Measurements from ENCODE around the gene JADE2.

The JADE2 gene

DNA sequence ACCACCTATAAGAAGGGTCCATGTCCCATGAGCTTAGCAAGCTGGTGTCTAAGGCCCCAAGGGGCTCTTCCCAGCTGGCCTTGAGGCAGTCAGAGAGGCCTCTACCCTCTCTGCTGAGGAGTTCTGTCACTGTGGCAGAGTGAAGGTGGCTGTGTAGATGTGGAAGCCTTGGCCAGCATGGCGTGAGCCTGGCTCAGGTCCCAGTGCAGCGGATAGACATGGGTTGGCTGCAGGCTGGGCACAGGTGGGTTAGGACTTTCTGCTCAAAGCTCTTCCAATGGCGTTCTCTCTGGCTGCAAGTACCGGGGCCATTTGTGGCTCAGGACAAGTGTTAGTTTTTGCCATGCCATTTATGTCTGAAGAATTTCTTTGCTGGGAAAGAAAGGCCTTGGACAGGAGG is 47.3 kb downstream of the JADE2 start:
- no peak for DNase-seq

DNA sequence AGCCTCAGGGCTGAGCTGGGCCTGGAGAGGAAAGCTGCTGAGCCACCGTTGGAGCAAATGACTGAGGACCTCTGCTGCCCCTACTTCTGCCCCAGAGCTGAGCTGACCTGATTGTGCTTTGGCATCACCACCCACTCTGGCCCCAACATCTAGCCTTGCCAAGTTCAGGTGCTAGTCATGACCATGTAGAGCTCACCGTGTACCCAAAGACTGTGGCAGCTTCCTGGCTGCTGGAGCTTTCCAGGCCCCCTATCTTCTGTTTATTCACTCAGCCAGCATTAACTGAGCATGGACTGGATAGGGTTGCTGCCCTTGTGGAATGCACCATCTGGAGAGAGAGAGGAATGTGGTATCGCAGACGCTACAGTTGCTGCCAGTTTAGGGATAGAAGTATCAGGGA is 49.1 kb downstream of the JADE2 start:
- DNase-seq: no peak

DNA sequence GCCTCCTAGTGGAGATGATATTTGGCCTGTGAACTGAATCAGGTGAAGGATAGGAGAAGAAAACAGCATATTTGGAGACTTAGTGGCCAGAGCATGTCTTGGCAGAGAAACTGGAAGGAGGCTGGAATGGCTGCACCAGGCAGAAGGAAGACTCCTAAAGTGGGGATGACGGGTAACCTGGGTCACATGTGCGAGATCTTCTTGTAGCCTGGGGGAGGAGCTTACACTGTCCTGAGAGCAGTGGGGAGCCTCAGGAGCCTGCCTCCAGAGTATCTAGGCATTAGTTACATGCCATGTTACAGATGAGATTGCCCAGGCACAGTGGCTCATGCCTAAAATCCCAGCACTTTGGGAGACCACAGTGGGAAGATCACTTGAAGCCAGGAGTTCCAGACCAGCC is 49.8 kb downstream of the JADE2 start:
- DNase-seq: no peak

DNA sequence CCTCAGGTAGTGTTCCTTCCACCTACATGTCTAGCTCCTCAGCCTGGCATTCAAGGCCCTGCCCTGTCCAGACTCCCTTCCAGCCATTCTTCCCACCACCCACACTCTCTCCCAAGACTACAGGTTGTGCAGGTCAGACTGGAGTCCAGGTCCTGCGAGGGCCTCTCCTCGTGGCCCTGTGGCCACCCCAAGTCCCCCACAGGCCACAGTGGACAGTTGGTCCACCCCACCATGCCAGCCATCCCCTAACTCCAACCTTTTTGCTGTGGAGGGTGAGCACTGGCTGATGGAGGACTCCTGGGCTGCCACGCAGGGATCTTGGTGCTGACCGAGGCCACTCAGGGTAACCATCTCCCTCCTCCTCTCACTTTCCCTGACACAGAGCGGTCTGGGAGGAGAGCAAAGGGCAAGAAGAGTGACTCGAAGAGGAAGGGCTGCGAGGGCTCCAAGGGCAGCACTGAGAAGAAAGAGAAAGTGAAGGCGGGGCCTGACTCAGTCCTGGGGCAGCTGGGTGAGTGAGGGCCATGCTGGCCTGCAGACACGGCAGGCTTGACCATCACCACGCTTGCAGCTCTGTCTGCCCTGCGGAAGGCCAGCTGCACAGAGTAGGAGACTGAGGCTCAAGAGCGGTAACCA is 51.0 kb downstream of the JADE2 start:
- peak; percentile 86 for DNase-seq

DNA sequence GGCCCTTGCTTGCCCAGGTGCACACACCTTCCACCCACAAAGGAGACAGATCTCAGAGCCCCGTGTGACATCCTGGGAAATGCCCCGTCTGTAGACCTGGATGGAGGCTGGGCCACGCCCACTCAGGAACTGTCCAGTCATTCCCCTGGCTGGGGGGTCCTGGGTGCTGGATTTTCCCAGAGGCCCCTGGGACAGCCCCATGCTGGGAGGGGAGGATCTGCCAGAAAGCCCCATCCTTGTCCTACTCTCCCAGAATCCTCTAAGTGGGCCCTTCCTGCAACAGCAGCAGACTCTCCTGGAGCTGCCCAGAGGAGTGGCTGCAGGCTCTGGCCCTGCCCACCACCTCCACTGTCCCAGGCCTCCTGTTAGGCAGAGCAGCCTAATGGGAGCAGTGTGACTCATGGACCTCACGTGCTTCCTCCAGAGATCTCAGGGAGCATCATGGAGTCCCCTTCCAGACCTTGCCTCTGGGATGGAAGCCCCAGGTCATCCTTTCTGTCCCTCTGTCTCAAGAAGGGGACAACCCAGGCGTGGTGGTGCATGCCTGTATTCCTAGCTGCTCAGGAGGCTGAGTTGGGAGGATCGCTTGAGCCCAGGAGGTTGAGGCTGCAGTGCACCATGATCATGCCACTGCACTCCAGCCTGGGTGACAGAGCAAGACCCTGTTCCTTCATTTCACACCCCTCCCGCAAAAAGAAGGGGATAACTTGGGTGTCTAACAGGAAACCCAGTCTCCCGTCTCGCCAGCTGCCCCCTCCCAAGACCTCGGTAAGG is 51.7 kb downstream of the JADE2 start:
- DNase-seq: peak; percentile 46

DNA sequence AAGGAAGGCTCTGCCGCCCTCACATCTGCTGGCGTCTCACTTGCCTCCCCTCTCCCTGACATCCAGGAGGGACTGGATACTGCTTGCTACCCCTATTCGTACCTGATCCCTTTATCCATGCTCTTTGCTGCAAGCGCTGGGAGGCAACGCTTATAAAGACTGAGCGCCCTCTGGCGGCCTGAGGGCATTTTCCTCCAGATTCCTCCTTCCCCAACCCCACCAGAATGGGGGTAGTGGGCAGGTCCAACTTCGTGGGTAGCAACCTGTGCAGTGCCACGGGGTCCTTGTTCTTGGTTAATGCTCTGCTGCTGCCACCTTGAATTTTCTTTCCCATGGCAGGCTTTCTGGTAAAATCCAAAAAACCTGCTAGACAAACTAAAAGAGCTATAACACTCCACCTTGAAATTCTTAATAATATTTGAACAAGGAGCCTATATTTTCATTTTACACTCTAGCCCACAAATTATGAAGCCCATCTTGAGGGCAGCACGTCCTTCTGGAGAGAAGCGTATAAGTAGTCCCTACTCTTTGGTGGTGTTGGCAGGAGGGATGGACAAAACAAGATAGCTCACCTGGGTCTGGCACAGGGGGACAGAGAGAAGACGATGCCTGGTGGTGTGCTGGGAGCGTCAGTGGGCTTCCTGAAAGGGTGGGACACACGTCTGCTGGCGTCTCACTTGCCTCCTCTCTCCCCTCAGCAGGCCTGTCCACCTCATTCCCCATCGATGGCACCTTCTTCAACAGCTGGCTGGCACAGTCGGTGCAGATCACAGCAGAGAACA is 52.5 kb downstream of the JADE2 start:
- DNase-seq: peak; percentile 90

DNA sequence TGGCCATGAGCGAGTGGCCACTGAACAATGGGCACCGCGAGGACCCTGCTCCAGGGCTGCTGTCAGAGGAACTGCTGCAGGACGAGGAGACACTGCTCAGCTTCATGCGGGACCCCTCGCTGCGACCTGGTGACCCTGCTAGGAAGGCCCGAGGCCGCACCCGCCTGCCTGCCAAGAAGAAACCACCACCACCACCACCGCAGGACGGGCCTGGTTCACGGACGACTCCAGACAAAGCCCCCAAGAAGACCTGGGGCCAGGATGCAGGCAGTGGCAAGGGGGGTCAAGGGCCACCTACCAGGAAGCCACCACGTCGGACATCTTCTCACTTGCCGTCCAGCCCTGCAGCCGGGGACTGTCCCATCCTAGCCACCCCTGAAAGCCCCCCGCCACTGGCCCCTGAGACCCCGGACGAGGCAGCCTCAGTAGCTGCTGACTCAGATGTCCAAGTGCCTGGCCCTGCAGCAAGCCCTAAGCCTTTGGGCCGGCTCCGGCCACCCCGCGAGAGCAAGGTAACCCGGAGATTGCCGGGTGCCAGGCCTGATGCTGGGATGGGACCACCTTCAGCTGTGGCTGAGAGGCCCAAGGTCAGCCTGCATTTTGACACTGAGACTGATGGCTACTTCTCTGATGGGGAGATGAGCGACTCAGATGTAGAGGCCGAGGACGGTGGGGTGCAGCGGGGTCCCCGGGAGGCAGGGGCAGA is 53.3 kb downstream of the JADE2 start:
- no peak for DNase-seq

DNA sequence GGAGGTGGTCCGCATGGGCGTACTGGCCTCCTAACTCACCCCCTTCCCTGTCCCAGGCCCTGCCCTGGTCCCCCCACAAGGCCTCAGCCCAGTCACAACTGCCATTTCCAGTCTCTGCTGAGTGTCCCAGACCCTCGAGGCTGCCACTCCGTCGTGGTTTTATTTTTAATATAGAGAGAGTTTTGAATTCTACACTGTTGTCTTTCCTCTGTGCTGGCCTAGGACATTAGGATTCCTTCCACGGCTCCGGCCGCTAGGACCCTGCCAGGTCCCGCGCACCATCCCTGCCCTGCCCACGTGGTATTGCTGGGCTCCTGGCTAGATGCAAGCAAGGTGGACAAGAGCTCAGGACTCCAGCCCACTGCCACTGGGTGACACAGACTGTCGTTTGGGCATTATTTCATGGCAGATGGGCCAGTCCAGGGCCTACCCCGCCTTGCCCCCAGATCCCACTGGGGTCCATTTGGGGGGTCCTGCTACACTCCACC is 53.9 kb downstream of the JADE2 start:
- no peak for DNase-seq

DNA sequence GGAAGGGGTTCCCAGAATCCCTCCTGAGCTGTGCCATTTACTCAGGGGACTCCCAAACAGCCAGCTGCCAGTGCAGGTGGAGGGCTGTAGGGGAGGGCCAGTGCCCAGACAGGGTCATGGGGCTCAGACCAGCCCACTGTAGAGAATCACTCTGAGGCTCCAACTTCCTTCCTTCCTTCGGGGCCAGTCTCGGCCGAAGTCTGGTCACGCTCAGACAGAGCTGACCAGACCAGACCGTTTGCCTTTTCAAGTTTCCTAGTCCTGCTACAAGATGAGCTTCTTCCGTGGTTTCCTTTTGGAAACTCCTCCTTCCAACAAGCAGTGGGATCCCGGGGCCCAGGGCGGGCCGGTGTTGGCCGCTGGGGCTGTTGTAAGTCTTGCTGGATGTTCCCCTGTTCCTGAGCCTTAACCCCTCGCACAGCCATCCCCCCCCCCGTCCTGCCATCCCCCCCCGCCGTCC is 54.6 kb downstream of the JADE2 start:
- no peak for DNase-seq

DNA sequence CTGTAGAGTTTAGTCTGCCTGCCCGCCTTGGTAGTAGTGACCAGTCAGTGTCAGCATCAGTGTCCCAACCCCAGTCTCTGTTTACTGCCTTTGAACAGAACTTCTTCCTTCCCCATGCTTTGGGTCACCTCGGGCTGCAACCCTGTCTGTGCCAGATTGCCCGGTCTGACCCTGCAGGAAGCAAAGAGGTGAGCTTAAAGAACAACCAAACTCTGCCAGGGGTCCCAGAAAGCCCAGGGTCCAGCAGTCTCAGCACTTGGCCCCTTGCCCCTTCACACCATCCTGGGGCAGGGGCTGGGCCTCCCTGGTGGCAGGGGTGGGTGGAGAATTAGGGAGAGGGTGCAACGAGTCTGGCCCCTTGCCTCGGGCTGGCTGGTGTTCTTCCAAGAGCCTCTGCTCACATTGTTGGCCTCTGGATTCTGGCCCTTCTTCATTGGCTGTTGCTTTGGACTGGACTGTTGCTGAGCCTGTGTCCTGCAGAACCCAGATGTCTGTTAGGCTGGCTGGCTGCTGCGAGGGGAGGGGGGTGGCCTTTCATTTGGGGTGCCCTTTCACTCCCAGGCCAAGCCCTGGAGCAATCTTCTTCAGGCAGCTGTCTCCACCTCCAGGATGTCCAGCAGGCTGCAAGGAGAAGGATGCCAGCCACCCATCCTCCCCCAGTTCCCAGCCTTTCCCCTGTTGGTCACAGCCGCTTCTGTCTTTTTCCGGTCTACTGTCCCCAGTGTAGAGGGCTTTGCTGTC is 55.9 kb downstream of the JADE2 start:
- no peak for DNase-seq

DNA sequence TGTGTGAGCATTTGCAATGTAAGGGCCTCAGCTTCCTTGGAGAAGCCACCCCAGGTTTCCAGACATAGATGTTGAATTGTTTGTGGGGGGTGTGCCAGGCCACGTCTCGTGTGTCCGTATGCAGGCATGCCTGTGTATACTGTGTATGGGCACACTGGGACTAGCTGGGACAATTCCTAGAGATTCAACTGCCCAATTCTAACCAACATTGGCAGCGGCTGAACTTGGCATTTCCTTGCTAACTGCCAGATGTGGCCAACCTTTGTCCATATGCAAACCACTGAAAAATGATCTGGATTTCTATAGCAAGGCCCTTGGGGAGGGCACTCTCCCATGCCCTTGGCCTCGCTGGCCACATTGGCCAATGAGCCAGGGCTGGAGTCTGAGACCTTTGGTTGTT is 56.8 kb downstream of the JADE2 start:
- DNase-seq: no peak

DNA sequence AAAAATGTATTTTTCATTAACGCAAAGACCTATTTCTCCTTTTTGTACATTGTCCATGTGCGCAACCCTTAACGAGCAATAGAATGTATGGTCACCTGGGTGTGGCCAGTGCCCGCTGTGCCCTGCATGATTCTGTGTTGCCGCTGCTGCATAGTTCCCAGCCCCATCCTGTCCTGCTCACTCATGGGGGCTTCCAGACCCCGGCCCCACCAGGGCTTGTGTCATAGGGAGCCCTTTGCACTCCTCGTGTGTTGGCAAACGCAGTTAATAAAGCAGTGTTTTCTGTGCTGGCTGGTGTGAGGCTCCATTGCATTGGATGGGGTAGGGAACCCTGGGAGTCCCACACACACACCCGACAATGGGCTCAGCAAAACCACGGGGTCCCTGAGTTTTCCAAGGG is 57.5 kb downstream of the JADE2 start:
- DNase-seq: no peak

DNA sequence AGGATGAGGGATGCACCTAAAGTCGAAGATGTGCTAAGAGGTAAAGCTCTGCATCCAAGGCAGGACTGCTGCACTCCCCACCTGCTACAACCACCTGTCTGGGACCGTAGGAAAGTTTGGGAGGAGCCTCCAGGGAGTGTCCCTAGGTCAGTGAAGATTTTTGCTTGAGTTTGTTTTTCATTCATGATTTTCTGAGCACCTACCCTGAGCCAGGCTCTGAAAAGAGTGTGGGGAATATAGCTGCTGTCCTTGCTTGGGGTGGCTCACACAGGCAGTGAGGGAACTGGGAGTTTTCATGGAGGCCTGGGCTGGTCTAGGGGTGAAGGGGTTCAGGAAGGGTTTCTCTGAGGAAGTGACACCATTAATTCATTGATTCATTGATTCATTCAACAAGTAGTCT is 58.3 kb downstream of the JADE2 start:
- no peak for DNase-seq

DNA sequence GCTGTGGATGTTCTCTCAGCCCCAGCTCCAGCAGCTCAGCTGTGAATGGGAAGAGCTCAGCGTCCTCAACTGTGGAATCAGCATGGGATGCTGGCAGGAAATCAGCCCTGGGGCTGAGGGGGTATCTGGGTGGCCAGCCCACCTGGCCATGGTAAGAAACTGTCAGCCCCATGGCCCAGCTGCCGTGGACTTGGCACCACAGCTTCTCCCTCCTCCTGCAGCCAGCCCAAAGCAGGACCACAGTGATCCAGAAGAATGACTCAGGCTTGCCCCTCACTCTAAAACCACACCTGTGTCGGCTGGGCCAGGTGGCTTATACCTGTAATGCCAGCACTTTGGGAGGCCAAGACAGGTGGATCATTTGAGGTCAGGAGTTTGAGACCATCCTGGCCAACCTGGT is 59.2 kb downstream of the JADE2 start:
- no peak for DNase-seq

DNA sequence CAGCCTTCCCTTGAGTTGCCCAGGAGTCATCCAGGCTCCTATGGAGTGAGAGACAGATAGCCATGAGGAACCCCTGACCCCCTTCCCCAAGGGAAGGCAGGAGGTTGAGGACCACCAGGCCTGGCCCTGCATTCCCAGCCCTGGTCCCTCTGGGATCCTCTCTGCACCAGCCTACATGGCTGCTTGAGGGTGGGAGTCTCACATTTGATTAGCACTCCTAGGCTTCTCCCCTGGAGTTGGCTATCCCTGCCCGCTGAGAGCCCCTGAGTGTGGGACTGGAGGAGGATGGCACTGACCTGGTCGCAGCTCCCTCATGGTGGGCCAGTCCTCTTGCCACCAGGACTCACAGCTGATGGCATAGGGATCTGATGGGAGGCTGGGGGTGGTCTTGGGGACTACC is 60.5 kb downstream of the JADE2 start:
- DNase-seq: no peak

DNA sequence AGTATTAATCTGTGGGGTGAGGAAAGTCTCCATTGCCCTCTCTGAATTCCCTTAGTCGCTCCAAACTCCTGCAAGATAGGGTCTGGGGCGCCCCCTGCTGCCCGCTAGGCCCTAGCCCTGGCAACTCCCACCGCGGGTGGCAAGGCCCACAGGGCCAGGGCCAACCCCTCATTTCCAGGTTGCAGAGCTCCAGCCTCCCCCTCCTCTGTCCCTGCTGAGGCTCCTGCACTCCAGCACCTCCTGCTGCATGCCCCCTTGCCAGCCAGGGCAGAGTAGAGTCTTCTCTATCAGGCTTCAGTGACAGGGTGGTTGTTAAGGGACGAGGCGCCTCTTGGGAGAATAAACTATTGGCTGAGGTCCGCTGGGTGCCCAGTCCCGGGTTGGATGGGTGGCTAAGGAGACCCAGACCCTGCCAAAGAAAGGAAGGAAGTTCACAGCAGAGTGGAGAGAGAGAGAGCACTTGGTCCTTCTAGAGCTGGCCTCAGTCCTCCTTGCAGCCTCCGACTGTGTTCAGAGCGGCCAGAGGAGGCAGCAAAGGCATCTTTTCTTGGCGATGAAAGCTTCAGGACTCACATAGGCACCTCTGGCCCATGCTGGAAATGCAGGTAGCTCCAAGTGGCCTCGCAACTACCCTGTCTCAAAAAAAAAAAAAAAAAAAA is 61.5 kb downstream of the JADE2 start:
- peak; percentile 89 for DNase-seq

DNA sequence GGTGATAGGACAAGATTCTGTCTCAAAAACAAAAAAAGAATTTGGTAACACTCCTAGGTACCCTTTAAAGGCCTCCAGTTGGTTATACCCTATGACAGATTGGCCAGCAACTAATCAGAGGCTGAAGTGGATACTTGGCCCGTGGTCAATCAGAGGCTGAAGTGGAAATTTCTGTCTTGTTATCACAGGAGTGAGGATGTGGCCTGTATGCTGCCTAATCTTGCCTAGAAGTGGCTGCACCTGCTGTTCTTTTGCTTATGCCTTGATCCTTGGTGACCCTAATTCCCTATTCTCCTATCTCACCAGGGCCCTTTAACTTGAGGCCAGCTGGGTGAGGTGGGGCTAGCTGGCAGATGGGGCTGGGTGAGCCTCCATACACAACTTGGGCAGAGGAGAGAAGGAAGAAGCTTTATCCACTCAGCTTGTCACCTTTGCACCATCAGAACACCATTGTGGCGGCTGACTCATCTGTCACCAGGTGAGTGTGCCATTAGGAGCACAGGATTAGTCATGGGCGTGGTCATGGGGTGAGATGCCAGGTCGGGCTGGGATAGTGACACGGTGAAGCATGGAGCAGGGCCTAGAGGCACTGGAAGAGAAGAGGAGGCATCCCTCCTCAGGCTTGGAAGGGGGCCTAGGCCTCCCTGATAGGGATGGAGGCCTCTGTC is 65.7 kb downstream of the JADE2 start:
- DNase-seq: no peak

DNA sequence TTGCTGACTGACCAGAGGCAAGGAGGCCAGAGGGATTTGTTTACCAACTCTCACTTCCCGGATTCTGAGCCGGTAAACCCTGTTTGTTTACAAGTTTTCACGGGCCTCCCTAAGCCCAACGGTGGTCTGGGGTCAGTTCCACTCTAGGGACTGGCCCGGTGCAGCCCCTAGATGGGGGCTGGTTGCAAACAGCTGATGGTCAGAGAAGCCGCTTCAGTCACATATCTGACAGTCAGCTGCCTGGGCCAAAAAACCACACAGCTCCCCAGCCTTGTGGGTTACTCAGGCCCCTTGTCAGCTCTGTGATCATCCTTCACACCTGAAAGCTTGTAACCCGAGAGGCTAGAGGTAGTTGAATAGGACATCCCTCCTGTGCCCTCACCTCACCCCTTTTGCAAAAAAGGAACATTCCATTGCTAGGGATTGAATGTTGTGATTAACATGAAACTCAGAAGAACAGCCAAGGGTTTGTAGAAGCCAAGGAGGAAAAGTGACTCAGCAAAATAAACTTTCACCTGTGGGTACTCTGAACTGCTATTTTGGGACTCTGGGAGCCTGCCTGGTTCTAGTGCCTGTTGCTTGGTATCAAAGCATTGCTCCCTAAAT is 66.8 kb downstream of the JADE2 start:
- no peak for DNase-seq

DNA sequence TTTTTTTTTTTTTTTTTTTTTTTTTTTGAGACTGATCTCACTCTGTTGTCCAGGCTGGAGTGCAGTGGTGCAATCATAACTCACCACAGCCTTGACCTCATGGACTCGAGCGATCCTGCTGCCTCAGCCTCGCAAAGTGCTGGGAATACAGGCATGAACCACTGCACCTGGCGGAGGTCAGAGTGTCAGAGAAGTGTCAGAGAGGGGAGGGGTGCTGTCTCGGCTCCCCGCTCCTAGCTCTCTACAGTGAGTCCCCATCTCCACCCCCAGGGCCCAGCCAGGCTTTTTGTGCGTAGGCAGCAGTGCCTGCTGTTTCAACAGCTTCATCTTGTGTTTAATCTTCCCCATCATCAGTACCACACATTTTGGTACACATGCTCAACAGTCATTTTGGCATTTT is 68.9 kb downstream of the JADE2 start:
- DNase-seq: no peak

DNA sequence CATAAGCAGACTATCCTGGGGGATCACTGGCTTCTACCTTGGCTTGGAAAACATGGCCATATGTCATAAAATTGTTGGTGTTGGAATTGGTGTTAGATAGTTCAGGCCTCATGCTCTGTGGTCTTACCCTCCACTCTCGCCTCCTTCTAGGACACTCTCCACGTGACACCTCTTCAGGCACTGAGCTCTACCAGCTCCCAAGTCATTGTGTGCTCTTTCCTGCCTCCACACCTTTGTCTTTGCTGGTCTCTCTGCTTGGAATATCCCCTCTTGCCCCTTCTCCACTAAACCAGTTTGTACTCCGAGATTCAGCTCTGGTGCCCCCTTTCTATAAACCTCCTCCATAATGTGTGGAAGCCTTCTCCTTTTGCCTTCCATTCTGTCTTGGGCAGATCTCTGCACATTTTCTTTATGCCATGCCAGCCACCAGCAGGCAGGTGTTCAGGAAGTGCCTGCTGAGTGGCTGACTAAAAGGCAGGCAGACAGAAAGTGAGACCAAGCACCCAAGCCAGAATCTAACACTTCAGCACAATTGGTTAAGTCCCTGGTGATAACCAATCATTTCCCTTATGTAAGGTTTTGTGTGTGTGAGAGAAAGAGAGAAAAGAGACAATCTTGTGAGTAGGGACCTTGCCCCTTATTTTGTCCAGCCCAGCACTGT is 69.5 kb downstream of the JADE2 start:
- no peak for DNase-seq

All from suppressor macrophage treated with lipopolysaccharide for 4 hours (primary cell).